NCI-H526 treated with DMSO at 0.1 percent for 48 hours (cell line): Measurements from ENCODE around the gene PALM.

Experiments
- DNase-seq: peaks from one replicate; lab custom pipeline; 2025; lab: John Stamatoyannopoulos, UW

The PALM gene

GRCh38 chr19:782878-783668 lies 74.3 kb downstream of the PALM start:
- no peak for DNase-seq

- no peak for DNase-seq
Observed at GRCh38 chr19:784541-784940, 75.8 kb downstream of the PALM start.

GRCh38 chr19:787536-787935 lies 78.8 kb downstream of the PALM start:
- no peak for DNase-seq

- no peak for DNase-seq
Observed at GRCh38 chr19:788686-788982, 79.9 kb downstream of the PALM start.

- no peak for DNase-seq
Observed at GRCh38 chr19:788983-789700, 80.4 kb downstream of the PALM start.

GRCh38 chr19:789701-790060 lies 80.9 kb downstream of the PALM start:
- DNase-seq = no peak

GRCh38 chr19:791007-791566 lies 82.4 kb downstream of the PALM start:
- no peak for DNase-seq

GRCh38 chr19:791567-792305 lies 83.0 kb downstream of the PALM start:
- DNase-seq = no peak

- DNase-seq = no peak
Observed at GRCh38 chr19:792306-792885, 83.7 kb downstream of the PALM start.

GRCh38 chr19:793806-794205 lies 85.1 kb downstream of the PALM start:
- no peak for DNase-seq

GRCh38 chr19:795073-795611 lies 86.4 kb downstream of the PALM start:
- no peak for DNase-seq

GRCh38 chr19:795691-796581 lies 87.2 kb downstream of the PALM start:
- no peak for DNase-seq

GRCh38 chr19:796692-797527 lies 88.2 kb downstream of the PALM start, which contains the start of gene PTBP1:
PTBP1 (plus strand) TSS chr19:797452; CDS start chr19:797498, 46 bp downstream.
- peak; percentile 96 for DNase-seq
